Chondrocyte (in vitro differentiated cells): ENCODE measurements around the gene SPINK1. TPM values are rescaled to one million over a fixed set of nuclear protein-coding genes. Genes with fewer than 3 reads are reported as not detected.
"Not testable (repeated sequence)": the region's sequence is repeated elsewhere in the genome, so short reads cannot be mapped to it uniquely, and the experiment has no call there.

Experiments used
- DNase-seq: peaks from one replicate; pipeline ENCODE4 v3.0.0; 2021; ENCODE audit warnings: mixed read lengths, low spot score
- H3K27ac Mint-ChIP-seq: one replicate; pipeline ENCODE4 v1.8.0; 2021; ENCODE audit warnings: mild to moderate bottlenecking, moderate library complexity, mixed read lengths; ENCODE audit not compliant: unreplicated experiment
- H3K27me3 Mint-ChIP-seq: 2 replicates; pipeline ENCODE4 v1.8.0; 2021; ENCODE audit warnings: low read depth, mixed read lengths
- H3K36me3 Mint-ChIP-seq: 2 replicates; pipeline ENCODE4 v1.8.0; 2021; ENCODE audit warnings: low read depth, mixed read lengths
- H3K4me1 Mint-ChIP-seq: 2 replicates; pipeline ENCODE4 v1.8.0; 2021; ENCODE audit warnings: low read depth, mild to moderate bottlenecking, mixed read lengths
- H3K4me3 Mint-ChIP-seq: one replicate; pipeline ENCODE4 v1.8.0; 2021; ENCODE audit warnings: mild to moderate bottlenecking, moderate library complexity, mixed read lengths; ENCODE audit not compliant: unreplicated experiment
- H3K9me3 Mint-ChIP-seq: 2 replicates; pipeline ENCODE4 v1.8.0; 2021; ENCODE audit warnings: low read depth, mixed read lengths
- total RNA-seq: library from RNA; stranded (reverse); gene quantifications from 3 replicates; pipeline ENCODE4 v1.2.1, GENCODE V29; 2021
- TF ChIP-seq, protein P1 (sequence below): fragments of 200-600 bp; sonication (generic); IDR thresholded peaks from 2 replicates; pipeline ENCODE4 v1.5.0; 2021; ENCODE audit warnings: antibody characterized with exemption, mild to moderate bottlenecking, moderate library complexity

Gene SPINK1
- total RNA-seq, 1 donor from 2014 or later: not detected

DNA sequence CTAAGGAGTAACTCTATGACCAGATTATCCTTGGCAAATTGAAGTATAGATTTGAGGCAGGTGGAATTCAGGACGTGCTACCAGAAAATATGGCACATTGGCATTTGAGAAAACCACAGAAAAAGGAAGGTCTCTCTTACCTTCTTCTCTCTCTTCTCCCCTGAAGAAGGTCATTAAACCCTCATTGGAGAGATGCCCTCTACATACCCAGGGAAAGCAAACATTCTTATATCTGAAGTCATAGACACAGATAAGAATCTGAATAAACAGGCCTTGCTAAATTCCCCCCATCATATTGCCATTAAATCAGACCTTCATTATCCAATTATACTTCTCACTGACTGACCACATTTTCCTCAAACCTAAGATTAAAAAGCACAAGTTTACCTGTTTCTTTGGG lies 17.8 kb downstream of the SPINK1 start:
- no peaks in the 10 kb centered on the region for H3K36me3 Mint-ChIP-seq
- H3K4me3 Mint-ChIP-seq: no peak overlapping the region
- TF ChIP-seq, protein P1, sequence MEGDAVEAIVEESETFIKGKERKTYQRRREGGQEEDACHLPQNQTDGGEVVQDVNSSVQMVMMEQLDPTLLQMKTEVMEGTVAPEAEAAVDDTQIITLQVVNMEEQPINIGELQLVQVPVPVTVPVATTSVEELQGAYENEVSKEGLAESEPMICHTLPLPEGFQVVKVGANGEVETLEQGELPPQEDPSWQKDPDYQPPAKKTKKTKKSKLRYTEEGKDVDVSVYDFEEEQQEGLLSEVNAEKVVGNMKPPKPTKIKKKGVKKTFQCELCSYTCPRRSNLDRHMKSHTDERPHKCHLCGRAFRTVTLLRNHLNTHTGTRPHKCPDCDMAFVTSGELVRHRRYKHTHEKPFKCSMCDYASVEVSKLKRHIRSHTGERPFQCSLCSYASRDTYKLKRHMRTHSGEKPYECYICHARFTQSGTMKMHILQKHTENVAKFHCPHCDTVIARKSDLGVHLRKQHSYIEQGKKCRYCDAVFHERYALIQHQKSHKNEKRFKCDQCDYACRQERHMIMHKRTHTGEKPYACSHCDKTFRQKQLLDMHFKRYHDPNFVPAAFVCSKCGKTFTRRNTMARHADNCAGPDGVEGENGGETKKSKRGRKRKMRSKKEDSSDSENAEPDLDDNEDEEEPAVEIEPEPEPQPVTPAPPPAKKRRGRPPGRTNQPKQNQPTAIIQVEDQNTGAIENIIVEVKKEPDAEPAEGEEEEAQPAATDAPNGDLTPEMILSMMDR: no peak
- no peaks in the 10 kb centered on the region for H3K4me1 Mint-ChIP-seq
- DNase-seq: no peak
- peaks cover 14% of the 10 kb centered on the region for H3K27me3 Mint-ChIP-seq
- no peak overlapping the region for H3K27ac Mint-ChIP-seq
- peaks cover 5% of the 10 kb centered on the region for H3K9me3 Mint-ChIP-seq

DNA sequence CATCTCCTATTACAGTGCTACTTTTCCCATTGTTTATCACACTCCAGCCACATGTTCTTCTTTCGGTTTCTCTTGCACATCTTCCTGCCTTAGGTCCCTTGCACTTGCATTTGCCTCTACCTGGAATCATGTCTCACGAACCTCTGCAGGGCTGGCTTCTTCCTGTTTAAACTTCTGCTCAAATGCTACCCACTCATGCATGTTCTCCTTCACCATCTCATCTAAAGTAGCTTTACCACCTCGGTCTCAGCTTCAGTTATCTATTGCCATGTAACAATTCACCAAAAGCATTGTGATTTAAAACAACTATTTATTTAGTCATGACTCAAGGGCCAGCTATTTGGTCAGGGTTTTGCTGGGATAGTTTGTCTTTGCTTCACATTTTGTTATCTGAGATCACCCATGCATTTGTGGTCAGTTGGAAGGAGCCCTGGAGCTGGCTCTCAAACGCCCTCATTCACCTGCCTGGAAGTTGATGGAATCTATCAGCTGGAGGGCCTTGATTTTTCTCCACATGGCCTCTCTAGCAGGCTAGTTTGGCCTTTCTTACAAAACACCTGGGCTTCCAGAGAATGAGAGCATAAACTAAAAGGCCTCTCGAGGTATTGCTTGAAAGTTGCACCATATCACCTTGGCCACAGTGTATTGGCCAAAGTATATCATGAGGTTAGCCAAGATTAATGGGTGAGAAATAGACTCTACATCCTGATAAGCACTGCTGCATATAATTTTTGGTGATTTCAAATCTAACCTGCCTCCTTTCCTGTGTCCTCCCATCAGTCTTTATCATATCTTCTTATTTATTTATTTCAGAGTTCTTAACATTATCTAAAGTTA lies 21.4 kb downstream of the SPINK1 start:
- no peaks in the 10 kb centered on the region for H3K4me1 Mint-ChIP-seq
- H3K4me3 Mint-ChIP-seq: no peak overlapping the region
- H3K27ac Mint-ChIP-seq: no peak overlapping the region
- TF ChIP-seq, protein P1: no peak
- peaks cover 5% of the 10 kb centered on the region for H3K27me3 Mint-ChIP-seq
- no peak for DNase-seq
- H3K9me3 Mint-ChIP-seq: peaks cover under 1% of the 10 kb centered on the region
- H3K36me3 Mint-ChIP-seq: no peaks in the 10 kb centered on the region

DNA sequence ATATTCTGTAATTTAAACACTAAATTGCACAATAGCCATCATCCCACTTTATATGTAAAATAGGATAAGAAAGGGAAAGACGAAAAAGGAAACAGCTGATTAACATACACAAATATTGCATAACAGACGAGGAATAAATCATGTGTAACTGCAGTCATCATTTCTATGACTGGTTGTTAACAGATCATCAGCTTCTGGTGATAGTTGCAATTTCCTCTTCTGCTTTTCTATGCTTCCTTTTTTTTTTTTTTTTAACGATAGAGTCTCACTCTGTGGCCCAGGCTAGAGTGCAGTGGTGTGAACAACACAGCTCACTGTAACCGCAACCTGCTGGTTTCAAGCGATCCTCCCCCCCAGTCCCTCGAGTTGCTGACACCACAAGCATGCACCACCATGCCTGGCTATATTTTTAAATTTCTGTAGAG lies 26.4 kb downstream of the SPINK1 start:
- no peak for DNase-seq
- TF ChIP-seq, protein P1: no peak
- Mint-ChIP-seq H3K4me1 (no peaks in the 10 kb centered on the region), H3K9me3 (no peaks in the 10 kb centered on the region), H3K36me3 (no peaks in the 10 kb centered on the region), H3K27ac (no peak overlapping the region), H3K4me3 (no peak overlapping the region), H3K27me3 (peaks cover 14% of the 10 kb centered on the region)

DNA sequence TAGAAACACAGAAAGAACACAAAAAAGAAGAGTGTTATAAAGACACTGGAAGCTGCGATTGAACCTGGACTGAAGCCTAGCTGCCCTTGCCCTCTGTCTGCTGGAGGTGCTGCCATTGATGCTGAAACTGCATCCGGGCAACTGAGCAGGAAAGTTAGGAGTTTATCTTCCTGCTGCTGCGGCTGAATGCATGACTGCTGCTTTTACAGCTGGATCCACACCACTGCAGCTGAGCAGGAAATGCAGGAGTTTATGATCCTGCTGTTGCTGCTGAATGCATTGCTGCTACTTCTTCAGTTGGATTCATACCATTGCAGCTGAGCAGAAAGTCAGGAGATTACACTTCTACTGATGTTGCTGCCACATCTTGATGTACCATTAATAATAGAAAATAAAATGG lies 27.1 kb downstream of the SPINK1 start:
- Mint-ChIP-seq H3K9me3 (no peaks in the 10 kb centered on the region), H3K4me3 (no peak overlapping the region), H3K27me3 (peaks cover 14% of the 10 kb centered on the region), H3K36me3 (no peaks in the 10 kb centered on the region), H3K4me1 (no peaks in the 10 kb centered on the region), H3K27ac (no peak overlapping the region)
- TF ChIP-seq, protein P1: no peak
- no peak for DNase-seq

DNA sequence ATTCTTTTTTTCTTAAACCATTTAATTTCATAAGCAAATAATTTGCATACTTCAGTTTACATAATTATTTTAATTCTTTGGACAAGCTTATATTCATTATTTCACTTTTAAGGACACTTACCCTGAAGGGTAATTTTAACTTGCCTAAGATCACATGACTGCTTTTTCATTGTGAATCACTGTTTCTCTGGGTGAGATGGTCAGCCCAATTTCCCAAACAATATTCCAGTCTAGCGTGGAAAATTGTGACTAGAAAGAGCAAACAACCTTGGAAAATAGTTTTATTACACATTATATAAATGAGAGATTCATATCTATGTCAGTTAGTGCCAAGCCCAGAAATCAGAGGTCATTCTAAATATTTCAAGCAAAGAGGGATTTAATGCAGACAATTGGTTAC lies 27.5 kb downstream of the SPINK1 start:
- Mint-ChIP-seq H3K36me3 (no peaks in the 10 kb centered on the region), H3K27ac (no peak overlapping the region), H3K27me3 (peaks cover 14% of the 10 kb centered on the region), H3K4me3 (no peak overlapping the region), H3K9me3 (no peaks in the 10 kb centered on the region), H3K4me1 (no peaks in the 10 kb centered on the region)
- TF ChIP-seq, protein P1: no peak
- no peak for DNase-seq

- not testable (repeated sequence) for DNase-seq, H3K4me3 Mint-ChIP-seq, H3K4me1 Mint-ChIP-seq, H3K36me3 Mint-ChIP-seq, H3K27ac Mint-ChIP-seq, H3K9me3 Mint-ChIP-seq
- peaks cover 15% of the 10 kb centered on the region for H3K27me3 Mint-ChIP-seq
Measured at GRCh38 chr5:147803161-147803560, 28.3 kb downstream of the SPINK1 start.
